GM18498 (cell line): ENCODE measurements around the gene TTC6.

ENCODE experiments used
- ATAC-seq: cut with Tn5 transposase; IDR thresholded peaks from one replicate; pipeline ENCODE4 v1.9.1; 2021; ENCODE audit warnings: mild to moderate bottlenecking, moderate library complexity; ENCODE audit not compliant: unreplicated experiment

The TTC6 gene

DNA sequence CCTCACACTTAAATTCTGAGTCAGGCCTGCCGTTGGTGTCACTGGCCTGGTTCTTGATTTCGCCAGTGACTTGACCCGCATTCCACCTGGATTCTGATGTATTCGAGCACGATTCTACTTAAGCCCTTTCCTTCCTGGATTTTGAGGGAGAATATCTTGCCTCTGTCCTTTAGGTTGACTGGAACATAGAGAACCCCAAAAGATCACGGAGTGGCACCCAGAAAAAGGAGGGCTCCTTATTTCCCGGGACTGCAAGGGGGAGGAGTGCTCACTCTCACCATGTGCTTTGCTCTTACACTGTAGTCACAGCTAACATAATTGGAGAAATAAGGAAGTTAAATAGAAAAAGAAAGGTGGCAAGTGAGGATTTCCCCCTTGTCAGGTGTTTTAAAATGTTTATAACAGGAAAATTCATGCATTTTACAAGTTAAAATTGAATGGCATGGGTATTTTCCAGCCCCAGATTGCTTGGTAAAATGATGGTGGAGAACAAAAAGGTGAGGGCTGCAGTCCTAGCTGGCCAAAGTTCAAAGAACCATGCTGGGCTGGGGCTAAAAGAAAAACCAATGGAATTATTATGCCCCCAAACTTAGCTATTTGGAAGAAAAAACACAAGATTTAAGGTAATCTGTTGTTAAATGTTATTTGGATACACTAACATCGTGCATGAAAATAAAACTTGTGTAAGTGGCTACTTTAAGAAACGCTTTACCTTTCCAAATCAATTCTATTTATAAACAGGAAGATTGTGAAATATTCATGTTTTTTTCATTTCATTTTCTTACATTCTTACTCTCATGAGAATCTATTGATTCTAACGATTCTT is 9.2 kb upstream of the TTC6 start:
- no peak for ATAC-seq

DNA sequence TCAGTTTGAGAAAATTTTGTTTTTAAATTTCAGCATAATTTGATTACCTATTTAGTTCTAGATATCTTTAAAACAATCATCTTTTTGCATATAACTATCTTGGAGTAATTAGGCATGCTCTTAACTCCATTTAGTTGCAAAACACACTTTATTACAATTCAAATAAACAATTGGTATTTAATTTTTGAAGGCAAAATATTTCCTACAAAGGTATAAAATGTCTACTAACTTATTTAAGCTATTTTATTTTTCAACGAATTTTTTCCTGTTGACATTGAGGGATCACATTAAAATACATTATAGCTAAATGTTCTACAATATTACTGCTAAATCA is 8.7 kb upstream of the TTC6 start:
- no peak for ATAC-seq

DNA sequence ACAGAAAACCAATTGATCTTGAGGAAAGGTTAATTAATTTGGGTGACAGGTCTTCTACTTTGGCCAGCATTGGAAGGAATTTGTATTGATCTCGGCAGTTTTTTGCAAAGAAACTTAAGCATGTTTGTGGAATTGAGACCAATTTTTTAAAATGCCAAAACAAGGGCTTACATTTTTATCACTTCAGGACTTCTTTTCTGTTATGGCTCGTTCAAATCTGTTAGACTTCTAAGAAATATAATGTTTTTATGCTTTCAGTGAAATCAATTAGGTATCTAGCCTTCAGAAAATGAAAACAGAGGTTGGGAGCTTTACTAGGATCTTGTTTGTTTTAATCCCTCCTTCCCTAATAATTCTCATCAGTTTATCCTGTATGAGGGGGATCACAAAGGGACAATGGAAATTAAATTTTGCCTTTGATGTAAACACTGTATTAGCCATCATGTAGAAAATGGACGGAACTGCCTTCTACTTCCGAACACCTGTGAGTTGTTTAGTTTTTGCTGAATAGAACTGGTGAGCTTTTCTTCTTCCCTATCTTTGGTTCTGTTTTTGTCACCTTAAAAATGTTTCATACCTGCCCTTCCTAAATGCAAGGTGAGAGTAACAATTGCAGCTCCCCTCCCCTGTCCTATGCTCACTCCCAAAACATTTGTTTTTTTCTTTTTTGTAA is 8.2 kb upstream of the TTC6 start:
- no peak for ATAC-seq

DNA sequence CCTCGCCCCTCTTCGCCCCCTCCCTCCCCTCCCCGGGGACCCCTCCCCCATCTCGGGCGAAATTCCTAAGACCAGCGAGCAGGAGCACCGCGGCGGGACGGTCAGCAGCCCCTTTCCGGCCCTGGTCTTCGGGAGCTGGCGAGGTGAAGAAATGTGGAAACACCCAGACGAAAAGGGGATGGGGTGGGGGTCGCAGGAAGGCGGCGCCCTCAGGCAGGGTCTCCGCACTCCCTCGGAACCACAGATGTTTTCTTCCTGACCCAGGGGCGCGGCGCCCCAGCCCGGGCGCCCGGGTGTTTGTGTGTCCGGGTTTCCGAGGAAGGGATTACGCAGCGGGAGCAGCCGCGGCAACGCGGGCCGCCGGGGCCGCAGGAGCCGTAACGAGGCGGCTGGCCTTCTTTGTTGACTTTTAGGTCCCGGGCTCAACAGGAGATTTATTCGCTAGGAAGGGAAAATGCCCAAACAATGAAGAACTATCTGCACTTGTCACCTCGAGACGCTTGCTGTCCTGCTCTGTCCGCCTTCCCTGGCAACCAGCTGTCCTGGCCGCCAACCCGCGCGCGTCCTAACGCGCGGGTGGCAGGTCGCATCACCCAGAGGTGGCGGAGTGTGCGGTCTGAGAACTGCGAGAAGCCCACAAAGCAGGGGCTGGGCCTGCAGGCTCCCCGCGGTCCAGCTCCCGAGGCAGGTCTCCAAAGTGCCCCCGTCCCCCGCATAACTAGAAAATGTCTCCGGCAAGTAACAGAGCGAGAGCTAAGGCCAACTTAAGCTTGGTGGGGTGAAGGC is 7.4 kb upstream of the TTC6 start:
- ATAC-seq = no peak

DNA sequence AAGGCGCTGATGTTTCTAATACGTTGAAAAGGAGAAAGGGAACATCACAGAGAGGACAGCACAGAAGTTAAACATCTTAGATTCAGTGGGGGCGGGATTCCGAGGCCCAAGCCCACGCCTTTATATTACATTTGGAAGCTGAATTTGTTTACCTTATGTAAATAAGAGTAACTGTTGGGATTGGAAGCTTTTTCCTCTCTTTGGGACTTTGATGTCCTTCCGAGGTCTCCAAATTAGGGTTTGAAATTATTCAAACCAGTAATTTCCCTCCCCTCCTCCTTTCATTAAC is 6.8 kb upstream of the TTC6 start:
- ATAC-seq = no peak

DNA sequence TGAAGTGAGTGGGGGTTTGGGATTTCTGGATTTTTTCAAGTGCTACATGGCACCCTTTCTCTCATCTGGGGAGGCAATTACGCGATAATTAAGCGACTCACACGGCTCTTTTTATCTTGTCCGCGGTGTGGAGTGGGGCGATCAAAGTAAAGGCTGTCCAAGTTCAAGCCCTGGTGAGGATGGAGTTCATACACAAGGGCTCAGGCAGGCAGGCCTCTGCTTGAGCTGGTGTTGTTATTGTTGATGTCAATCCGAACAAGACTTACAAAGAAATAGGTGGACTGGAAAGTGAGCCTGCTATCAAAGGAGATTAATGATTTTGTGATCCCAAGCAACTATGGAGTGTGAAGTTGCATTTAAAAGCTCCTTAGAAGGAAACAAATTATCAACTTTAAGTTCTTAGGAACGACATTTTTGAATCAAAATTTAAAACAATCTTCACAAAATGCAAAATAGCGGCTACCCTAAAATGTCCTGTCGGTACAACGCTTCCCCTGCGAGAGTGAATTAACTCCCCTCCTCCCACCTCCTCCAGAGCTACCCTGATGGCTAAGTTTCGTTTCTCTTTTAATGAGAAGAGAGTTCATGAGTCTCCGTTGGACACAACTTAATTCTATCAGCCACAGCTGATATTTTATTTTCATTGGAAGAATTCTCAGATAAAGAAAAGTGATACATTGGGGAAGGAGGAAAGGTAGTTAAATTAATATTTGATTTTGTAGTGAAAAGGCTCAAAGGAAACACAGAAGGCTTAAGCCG is 6.3 kb upstream of the TTC6 start:
- no peak for ATAC-seq

DNA sequence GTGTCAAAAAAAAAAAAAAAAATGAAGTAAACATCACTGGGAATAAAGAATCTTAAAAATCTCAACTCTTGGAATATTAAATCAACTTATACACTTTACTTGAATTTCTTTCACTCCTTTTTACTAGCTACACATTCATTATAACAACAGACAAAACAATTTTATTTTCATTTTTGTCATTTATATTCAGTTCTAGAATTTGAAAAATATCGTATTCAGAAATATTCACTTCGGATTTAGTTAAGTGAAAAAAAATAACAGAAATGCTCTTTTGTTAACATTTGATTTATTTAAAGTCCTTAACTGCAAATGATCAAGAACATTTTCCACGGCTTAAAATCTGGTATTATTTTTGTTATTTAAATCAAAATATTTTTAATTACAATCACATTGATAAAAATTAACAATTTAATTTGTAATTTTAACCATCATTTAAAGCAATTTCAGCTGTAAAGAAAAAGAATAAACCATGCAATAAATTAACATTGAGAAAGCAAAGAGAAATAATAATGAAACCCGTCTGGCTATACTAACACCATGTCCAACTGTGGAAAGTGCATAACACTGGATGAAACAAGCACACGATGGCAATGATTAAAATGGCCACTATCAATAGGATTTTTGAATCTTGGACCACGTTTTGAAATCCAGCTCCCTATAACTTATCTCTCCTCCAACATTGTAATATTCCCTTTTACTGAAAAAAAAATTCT is 5.6 kb upstream of the TTC6 start:
- no peak for ATAC-seq

DNA sequence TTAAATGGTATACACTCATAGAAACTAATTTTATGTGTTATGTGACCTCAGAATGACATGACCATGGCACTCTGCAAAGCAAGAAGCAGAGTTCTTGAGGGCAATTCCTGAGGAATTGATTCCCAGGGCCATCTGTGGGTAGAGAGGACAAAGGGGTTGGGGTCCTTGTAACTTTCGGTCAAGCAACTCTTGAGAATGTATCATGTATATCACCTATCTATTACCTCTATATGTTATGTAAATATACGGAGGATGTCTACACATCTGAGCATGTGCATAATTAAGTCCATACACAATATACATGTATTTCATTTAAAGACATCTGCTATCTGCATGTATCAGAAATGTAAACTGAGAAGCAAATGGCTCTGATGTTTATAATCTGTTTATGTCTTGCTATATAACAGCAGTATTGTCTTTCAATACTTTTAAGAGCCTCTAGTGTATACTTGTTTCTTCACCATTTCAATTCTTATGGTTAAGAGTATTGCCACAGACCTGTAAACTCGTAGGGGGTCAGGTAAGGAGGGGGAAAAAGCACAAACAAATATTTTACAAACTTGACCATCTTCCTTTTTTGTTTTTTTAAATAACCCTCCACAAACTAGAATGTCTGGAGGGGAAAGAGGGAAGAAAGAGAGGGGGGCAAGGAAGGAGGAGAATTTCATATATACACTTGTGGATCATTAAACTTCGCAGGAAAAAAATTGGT is 4.8 kb upstream of the TTC6 start:
- ATAC-seq = no peak

DNA sequence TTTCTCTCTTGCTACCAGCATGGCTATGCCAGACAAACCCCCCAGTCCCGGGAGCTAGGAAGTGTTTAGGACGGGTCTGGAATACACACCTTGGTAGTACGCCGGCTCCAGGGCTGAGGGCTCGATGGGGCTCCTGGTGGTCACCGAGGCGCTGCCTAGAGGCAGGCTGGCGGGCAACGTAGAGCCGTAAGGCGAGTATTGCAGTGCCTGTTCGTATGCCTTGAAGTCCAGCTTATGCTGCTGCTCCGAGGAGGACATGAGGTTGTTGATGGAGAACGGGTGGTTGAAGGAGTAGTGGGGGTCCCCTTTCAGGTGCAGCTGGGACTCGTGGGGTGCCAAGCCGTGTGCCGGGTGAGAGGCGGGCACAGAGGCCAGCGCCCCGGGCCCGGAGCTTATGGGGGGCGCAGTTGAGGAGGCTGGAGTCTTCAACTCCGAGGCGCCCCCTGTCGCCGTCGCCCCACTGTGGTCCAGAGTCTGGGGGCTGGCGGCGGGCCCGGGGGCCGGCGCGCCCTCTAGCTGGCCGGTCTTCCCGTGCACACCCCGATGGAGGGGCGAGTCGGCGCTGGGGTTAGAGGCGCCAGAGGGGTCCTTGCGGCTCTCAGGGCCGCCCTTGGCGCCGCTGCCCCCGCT is 4.0 kb upstream of the TTC6 start:
- ATAC-seq = no peak

DNA sequence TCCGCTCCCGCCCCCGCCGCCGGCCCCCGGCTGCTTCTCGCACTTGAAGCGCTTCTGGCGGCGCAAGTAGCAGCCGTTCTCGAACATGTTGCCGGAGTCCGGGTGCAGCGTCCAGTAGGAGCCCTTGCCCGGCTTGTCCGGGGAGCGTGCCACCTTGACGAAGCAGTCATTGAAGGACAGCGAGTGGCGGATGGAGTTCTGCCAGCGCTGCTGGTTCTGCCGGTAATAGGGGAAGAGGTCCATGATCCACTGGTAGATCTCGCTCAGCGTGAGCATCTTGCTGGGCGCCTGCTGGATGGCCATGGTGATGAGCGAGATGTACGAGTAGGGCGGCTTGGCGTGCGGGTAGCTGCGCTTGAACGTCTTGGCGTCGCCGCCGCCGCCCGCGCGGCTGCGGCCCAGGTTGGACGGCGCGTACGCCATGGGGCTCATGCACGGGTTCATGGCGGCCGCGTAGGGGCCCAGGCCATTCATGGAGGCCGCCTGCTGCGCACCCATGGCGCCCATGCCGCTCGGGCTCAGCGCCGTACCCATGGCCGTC is 3.4 kb upstream of the TTC6 start:
- ATAC-seq = no peak

DNA sequence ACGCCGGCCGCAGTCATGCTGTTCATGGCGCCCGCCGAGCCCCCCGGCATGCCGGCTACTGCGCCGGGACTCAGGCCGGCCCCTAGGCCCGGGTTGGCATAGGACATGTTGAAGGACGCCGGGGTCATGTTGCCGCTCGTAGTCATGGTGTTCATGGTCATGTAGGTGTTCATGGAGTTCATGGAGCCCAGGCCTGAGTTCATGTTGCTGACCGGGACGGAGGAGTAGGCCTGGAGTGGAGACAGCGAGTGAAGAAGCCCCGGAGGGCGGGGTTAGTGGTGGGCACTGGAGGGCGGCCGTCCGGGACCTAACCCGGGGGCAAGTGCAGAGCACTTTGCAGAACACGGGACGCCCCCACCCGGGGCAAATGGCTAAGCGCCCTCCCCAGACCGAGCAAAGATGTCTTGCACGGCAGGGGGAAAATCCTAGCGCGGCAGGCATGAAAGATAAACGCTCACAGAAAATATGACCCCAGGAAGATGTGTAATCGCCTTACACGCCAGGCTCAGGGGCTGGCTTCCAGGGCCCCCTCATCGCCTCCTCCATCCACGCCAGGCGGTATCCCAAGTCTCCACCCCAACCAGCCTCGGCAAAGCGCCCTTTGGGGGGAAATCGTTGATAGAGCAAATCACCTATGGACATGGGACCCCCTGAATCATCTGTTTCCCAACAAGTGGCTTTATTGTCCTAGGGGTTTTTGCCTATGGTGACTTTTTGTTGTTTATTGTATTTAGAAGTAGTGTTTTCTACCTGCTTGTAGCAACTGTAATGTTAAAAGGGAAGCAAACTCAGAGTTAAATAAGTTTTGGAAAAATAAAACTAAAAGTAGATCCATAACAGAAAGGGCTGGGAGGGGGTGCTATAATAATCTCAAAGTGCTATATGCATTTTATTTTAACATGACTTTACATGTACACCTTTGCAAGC is 2.7 kb upstream of the TTC6 start:
- no peak for ATAC-seq

DNA sequence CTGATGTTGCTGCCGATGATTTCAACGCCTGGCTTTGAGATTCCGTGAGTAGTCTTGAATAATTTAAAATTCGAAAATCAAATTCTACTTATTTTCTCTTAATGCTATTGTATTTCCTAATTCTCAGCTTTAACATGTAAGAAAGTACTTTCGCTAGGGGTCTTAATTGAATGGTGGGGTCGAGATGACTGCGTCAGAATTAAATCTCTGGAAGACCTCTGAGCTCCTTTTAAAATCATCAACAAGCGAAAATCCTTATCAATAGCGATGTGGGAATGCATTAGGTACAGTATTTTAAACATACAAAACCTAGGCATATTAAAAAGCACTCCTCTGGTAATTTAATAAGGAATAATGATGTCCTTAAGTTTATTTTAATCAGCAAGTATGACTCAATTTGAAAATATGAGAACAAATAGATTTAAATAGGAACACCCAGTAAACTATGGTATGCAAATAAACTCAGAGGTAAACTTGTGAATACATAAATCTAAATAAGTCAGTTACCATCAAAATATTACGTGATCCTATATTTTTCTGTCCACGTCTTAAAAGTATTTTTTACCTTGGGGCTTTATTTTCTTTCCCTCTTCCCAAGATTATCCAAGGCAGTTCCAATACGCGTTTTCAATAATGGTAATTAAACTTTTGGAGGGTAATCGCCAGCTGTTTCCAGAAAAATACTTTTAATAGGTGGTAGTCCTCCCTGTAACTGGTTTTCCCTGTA is 1.8 kb upstream of the TTC6 start:
- ATAC-seq = no peak

DNA sequence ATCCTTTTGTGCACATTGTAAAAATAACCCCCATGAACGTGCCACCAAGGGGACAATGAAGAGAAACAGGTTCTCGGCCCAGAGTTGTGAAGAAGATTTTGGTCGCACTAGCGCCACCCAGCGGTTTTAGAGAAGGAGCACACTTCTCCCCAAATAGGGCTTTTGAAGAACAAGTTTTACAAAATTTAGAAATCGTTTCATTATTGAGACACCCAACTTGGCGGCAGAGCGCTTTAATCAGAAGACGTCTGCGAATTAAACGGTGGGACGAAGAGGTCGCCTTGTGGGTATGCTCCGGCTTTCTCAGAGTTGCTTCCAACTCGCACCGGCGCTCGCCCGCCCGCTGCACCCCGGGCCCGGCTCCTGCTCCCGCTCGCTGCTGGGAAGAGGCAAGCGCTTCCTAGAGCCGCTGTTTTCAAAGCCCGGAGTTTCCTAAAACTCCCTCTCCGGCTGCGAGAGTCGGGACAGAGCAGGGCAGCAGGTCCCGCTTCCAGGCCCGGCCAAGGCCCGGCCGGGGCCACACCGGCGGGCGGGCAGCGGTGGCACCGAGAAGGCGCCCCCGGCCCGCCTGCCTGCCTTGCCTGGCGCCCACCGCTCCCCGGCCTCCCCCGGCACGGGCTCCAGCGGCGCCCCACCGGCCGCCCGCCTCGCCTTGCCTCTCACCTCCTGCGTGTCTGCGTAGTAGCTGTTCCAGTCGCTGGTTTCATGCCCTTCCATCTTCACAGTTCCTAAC is 1.0 kb upstream of the TTC6 start:
- no peak for ATAC-seq

DNA sequence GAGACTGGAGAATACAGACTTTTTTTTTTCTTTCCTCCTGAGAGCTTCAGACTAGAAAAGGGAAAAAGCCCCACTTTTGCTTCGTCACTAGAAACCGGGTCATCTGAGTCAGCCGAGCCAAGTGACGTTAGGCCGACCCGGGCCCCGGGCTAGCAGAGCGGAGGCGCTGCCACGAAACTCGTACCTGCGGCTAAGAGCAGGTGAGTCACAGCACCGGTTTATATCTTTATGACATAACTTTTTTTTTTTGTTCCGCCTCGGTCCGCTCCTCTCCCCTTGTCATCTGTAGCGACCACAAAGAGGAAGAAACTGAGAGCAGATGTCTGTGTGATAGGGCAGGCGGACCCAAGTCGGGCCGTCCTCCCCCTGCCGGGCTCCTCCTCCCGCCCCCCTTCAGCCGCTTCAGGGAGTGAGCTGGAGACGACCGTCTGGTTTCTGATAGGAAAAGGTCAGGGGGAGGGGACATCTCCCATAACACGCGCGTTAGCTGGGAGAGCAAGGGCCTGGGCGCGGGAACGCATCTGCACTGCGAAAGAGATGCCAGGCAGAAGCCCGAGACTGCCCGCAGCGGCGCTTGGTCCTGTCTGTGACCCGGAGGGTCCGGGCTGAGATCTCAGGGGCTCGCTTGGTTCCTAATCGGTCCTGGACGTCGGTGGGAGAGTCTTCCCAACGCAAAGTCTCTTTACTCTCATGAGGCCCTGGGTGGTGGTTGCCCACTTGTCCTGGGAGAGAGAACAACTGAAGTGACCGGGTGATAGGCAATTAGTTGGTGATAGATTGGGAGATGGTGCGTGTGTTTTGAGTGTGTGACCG is 586 bp downstream of the TTC6 start:
- ATAC-seq = peak; percentile 67

DNA sequence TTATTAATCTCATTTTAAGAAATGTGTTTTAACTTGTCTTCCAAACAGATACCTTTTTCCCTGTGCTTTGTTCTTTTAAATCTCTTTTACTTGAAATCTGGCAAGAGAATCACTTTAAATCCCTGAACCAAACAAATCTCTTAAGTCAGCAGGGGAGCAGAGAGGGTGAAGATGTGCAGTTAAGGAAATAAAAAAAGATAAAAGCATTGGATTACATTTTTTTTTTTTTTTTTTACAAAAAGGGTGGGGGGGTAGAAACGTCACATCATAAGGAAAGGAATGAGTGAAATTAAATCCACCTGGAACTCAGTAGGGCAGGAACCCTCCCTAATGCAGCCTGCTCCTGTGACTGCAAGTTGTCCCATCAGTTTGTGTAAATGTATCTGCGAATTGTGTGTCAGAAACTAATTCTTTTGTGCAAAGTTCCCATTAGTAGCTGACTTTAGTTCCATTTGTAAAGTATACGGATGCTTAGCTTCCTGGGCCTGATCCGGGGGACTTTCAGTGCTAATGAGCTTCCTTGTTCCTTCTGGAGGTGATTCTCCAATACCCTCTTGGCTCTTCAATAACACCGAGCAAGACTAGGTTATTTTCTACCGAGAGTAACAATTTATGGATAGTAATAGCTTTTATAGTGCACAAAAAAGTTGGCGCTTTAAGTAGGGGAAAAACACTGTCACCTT is 1.5 kb downstream of the TTC6 start:
- ATAC-seq = no peak

DNA sequence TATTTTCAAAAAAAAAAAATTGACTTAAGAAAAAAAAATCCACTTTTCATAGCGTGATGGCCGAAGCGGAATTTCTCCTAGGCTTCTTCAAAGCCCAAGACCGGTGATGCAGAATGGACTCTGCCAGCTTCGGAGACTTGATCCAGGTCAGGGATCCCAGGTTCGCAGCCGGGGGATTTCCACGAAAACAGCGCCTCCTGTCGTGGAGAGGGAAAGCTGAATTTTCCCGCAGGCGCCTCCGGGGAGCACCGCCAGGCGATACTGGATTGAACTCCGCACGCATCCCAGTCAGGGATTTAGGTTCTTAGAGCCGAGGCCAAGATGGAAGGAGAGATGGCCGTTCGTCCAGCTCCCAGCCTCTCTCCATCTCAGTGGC is 2.1 kb downstream of the TTC6 start:
- ATAC-seq = no peak
